Measurements from ENCODE around the gene CD300LD. TPM values are rescaled to one million over a fixed set of nuclear protein-coding genes. Genes with fewer than 3 reads are reported as not detected.

Gene CD300LD
- total and polyA plus RNA-seq, 12 donors = not detected

DNA sequence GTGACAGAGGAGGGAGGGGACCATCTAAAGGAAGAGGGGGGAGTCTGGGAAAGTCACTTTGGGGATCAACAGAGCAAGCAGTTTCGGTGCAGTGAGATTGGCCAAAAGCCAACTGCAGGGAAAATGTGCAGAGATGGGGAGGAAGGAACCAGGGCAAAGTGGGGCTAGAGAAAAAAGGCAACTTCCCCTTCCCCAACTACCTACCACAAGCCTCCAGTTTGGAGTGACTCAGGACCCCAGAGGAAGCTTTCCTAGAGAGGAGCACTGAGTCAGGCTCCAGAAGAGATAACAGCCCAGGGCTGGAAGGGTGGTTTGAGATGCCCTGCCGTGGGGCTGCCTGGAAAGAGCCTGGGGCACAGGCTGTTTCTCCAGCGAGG is 6.9 kb upstream of the CD300LD start:
- Histone ChIP-seq H3K9me3 (no peaks in the 10 kb centered on the region), H3K27ac (peak overlapping the region in 1 of 10 donors; percentile 75), H3K36me3 (no peaks in the 10 kb centered on the region), H3K4me3 (no peak overlapping the region), H3K27me3 (peaks cover 0 to 58% (median 30%) of the 10 kb centered on the region in 7 donors), H3K4me1 (peaks cover 0 to 43% (median 0%) of the 10 kb centered on the region in 9 donors)
- WGBS, 2 donors = 13 to 24% methylated on average over 3 of the region's 3 CpGs
- TF ChIP-seq, protein P1, sequence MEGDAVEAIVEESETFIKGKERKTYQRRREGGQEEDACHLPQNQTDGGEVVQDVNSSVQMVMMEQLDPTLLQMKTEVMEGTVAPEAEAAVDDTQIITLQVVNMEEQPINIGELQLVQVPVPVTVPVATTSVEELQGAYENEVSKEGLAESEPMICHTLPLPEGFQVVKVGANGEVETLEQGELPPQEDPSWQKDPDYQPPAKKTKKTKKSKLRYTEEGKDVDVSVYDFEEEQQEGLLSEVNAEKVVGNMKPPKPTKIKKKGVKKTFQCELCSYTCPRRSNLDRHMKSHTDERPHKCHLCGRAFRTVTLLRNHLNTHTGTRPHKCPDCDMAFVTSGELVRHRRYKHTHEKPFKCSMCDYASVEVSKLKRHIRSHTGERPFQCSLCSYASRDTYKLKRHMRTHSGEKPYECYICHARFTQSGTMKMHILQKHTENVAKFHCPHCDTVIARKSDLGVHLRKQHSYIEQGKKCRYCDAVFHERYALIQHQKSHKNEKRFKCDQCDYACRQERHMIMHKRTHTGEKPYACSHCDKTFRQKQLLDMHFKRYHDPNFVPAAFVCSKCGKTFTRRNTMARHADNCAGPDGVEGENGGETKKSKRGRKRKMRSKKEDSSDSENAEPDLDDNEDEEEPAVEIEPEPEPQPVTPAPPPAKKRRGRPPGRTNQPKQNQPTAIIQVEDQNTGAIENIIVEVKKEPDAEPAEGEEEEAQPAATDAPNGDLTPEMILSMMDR (IDR thresholded peaks at IDR 0.05) = no peak
- intact Hi-C loops (cut with DNase I) = no loop called here
- ATAC-seq (peak in 2 of 8 donors; percentile 34 to 38), DNase-seq (no peak)

DNA sequence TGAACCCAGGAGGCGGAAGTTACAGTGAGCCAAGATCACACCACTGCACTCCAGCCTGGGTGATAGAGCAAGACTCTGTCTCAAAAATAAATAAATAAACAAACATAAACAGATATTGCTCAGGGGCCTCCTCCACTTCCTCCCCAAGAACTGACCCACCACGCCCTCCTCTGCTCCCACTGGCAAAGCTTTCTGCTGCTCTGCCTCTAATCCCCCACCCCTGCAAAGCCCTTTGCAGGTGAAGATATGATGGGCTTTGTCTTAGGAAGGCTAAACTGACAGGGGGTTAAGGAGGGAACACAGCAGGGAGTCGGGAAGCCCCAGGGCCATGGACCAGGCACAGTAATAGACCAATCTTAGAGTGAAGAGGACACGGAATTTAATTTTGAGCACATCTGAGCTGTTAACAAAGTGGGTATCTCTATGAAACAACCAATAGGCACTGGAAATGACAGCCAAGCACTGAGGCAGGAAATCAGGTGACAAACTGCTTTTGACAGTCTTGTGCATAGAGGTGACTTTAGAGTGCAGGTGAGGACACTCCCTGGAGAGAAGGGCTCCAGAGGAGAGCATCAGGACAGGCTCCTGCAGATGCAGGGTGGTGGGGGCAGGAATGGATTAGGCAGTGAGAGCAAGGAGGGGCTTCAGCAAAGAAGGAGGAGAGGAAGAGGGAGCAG is 6.4 kb upstream of the CD300LD start:
- no peak for ATAC-seq
- DNase-seq = no peak
- TF ChIP-seq, protein P1 (IDR thresholded peaks at IDR 0.05) = no peak
- Histone ChIP-seq H3K36me3 (no peaks in the 10 kb centered on the region), H3K4me1 (peaks cover 0 to 38% (median 0%) of the 10 kb centered on the region in 9 donors), H3K9me3 (no peaks in the 10 kb centered on the region), H3K27me3 (peaks cover 0 to 63% (median 36%) of the 10 kb centered on the region in 7 donors), H3K4me3 (no peak overlapping the region), H3K27ac (no peak overlapping the region)
- WGBS, 2 donors = 69 to 71% methylated on average over 4 of the region's 4 CpGs
- intact Hi-C loops (cut with DNase I) = no loop called here

DNA sequence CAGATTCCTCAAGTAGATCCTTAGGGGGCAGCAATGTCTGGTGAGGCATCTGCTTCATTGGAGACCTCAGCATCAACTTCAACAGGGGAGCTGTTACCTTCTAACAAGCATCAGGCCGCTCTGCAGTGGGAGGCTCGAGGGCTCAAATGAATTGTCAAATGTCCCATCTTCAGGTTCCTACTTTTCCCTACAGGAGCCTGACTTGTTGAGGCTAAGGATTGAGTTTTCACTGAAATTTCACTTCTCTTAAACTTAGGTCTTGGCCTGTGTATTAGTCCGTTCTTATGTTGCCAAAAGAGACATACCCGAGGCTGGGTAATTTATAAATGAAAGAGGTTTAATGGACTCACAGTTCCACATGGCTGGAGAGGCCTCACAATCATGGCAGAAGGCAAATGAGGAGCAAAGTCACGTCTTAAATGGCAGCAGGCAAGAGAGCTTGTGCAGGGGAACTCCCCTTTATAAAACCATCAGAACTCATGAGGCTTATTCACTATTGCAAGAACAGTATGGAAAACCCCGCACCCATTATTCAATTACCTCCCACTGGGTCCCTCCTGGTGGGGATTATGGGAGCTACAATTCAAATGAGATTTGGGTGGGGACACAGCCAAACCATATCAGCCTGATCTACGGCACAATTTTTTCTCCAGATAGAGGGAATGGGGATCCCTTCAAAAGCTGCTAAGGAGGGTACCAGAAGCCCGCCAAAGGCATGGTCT is 5.1 kb upstream of the CD300LD start:
- Histone ChIP-seq H3K27me3 (peaks cover 0 to 64% (median 40%) of the 10 kb centered on the region in 7 donors), H3K27ac (no peak overlapping the region), H3K4me1 (peaks cover 0 to 32% (median 0%) of the 10 kb centered on the region in 9 donors), H3K36me3 (no peaks in the 10 kb centered on the region), H3K9me3 (no peaks in the 10 kb centered on the region), H3K4me3 (no peak overlapping the region)
- 68 to 70% methylated on average over 8 of the region's 8 CpGs for WGBS, 2 donors
- no peak for ATAC-seq
- no peak for DNase-seq
- TF ChIP-seq, protein P1 (IDR thresholded peaks at IDR 0.05) = no peak
- intact Hi-C loops (cut with DNase I) = no loop called here

DNA sequence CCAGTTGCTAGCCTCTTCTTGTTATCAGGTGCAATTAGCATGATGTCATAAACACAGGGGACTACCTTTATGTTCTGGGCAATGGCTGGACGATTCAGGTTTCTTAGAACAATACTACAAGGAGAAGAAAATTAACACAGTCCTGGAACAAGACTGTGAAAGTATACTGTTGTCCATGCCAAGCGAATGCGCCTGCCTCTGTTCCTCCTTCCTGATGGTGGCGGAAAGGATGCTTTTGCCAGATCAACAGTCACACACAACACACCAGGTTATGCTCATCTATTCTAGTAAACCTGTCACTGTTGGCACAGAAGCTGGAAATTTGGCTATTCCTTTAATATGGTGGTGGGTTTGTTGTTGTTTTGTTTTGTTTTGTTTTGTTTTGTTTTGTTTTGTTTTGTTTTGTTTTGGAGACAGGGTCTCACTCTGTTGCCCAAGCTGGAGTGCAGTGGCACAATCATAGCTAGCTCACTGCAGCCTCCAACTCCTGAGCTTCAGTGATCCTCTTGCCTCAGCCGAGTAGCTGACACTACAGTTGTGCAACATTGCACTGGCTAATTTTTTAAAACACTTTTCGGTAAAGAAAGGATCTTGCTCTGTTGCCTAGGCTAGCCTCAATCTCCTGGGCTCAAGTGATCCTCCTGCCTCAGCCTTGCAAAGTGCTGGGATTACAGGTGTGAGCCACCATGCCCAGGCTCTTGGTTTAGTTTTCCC is 3.1 kb upstream of the CD300LD start:
- ATAC-seq (no peak), DNase-seq (no peak)
- H3K4me3 ChIP-seq = no peak overlapping the region
- H3K27me3 ChIP-seq = peaks cover 0 to 53% (median 33%) of the 10 kb centered on the region in 7 donors
- no peaks in the 10 kb centered on the region for H3K9me3 ChIP-seq
- intact Hi-C loops (cut with DNase I) = no loop called here
- 62 to 70% methylated on average over 6 of the region's 6 CpGs for WGBS, 2 donors
- no peak overlapping the region for H3K27ac ChIP-seq
- peaks cover 0 to 27% (median 0%) of the 10 kb centered on the region in 9 donors for H3K4me1 ChIP-seq
- no peaks in the 10 kb centered on the region for H3K36me3 ChIP-seq
- TF ChIP-seq, protein P1 (IDR thresholded peaks at IDR 0.05) = no peak
